Amygdala (tissue), 56 donors: ENCODE results near the gene NCAPH2.

Source experiments
- DNase-seq, 56 donors: peaks; one replicate each; lab custom pipeline; 2025; lab: John Stamatoyannopoulos, UW

Gene NCAPH2

DNA sequence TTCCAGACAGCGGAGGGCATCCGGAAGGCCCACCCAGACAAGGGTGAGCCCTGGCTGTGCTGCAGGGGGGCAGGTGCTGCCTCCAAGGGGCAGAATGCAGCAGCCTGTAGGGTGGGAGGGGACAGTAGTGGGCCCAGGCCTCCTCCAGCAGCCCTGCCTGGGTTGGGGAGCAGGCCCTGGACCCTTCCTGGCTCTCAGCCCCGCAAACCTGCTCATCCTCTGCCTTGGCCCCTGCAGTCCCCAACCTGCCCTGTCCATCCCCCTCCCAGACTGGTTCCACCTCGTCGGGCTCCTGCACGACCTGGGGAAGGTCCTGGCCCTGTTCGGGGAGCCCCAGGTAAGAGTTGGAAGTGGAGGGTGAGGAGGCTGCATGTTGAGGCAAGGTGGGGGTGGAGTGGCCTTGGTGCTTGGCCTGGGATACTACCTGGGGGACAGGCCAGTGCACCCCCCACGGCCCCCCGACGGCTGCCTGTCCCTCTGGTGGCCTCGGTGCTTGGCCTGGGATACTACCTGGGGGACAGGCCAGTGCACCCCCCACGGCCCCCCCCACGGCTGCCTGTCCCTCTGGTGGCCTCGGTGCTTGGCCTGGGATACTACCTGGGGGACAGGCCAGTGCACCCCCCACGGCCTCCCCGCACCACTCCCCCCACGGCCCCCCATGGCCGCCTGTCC is 19.9 kb upstream of the NCAPH2 start:
- no peak for DNase-seq

GRCh38 chr22:50488886-50489285 is 19.1 kb upstream of the NCAPH2 start:
- DNase-seq: no peak

GRCh38 chr22:50489363-50490243 is 18.4 kb upstream of the NCAPH2 start:
- DNase-seq: no peak

DNA sequence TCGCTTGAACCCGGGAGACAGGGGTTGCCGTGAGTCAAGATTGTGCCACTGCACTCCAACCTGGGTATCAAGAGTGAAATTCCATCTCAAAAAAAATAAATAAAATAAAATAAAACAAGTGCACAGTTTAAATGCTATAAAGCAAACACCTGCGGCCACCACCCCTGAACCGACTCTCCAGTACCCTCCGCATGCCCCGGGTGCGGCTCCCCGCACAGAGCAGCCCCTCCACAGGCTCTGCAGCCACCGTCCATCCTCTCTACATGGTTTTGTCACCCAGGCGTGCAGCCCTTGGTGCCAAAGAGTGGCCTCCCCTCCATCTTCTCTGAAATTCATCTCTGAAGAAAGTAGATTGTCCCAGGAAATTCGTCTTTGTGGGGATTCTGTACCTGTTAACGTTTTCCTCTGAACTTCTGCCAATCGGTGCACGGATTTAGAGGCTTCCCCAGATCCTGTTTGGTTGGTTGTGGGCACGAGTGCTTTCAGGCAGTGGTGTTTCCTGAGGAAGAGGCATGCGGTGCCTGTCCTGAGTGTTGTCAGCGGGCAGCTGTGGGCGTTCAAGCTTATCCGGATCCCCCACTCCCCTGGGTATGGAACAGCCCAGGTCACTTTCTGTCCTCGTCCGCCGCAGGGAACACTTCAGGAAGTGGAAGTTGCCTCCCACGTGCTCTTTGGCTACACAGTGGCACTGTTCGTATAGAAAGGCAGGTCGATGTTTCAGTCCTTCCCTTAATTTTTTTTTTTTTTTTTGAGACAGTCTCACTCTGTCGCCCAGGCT is 17.3 kb upstream of the NCAPH2 start:
- no peak for DNase-seq

- no peak for DNase-seq
Measured at GRCh38 chr22:50497093-50497492, 10.9 kb upstream of the NCAPH2 start.

GRCh38 chr22:50498322-50498890 is 9.6 kb upstream of the NCAPH2 start:
- peak in 33 of 56 donors; percentile 3 to 71 (median 30) for DNase-seq

DNA sequence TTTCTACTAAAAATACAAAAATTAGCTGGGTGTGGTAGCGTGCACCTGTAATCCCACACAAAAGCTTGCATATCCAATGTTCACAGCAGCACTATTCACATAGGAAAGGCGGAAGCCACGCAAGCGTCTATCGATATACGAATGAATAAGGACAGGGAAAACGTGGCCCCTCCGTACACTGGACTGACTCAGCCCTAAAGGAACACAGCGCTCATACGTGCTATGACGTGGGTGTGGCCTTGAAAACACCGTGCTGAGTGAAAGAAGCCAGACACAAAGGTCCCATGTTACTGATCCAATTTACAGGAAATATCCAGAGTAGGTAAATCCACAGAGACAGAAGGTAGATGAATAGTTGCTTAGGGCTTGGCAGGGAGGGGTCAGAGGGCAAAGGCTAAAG is 7.6 kb upstream of the NCAPH2 start:
- no peak for DNase-seq

GRCh38 chr22:50502096-50502495 is 5.9 kb upstream of the NCAPH2 start:
- no peak for DNase-seq

DNA sequence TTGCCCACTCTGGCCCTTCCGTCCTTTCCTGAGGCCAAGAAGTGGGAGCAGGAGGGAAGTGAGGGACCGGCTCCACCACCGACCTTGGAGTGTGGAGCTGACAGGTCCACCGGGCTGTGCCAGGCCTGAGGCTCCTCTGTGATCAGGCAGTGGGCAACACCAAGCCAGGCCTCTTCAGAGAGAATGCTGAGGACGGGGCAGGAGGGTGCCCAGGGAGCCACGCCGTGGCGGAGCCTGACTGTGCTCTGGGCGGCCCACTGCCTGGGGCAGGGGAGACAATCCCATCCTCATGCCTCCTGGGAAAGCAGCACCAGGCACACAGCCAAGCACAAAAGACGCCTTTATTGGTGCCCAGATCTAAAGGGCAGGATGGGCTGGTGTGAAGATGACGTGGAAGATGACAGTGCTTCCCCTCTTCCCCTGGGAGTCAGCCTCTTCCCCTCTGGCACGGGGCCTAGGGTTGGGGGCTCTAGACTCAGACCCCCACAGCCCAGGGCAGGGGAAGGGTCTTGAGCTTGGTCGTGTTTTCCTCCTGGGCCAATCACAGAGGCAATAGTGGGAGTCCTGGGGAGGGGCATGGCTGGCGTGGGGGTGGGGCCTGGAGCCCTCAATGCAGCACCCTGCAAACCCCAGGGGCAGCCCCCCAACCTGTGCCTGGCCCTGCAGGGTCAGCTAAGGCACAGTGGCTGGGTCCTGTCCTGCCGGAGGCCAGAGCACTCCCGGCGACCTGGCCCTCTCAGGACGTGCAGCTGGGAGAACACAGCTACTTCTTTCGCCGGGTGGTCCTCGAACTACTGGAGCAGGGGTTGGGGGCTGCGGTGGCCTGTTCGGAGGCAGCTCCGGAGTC is 5.2 kb upstream of the NCAPH2 start:
- no peak for DNase-seq

DNA sequence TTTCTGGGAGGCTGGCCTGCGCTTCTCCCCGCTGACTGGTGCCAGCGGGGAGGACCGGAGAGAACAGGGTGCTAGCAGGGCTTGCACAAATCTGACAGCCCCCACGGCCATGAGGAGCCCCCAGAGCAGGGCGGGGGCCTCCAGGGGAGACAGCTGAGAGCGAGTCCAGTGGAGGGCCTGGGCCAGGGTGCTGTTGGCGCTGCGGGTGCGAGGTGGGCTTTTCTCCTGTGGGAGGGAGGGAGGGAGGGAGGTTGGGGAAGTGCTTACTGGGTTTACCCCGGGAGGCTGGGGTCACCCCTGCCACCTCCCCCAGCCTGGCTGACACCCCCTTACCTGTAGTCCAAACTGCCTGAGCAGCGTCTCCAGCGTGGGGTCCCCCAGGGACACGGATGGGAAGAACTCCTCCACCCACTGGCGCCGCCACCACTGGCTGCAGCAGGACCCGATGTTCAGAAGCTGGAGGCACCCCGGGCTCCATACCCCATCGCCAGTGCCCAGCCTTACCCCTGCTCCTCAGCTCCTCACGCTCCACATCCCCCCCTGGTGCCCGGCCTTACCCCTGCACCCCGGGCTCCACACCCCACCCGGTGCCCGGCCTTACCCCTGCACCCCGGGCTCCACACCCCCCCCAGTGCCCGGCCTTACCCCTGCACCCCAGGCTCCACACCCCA is 4.4 kb upstream of the NCAPH2 start:
- no peak for DNase-seq

- DNase-seq: no peak
Measured at GRCh38 chr22:50504369-50505211, 3.4 kb upstream of the NCAPH2 start.

GRCh38 chr22:50505276-50505775 is 2.7 kb upstream of the NCAPH2 start:
- DNase-seq: no peak

GRCh38 chr22:50505776-50506610 is 2.0 kb upstream of the NCAPH2 start:
- no peak for DNase-seq

DNA sequence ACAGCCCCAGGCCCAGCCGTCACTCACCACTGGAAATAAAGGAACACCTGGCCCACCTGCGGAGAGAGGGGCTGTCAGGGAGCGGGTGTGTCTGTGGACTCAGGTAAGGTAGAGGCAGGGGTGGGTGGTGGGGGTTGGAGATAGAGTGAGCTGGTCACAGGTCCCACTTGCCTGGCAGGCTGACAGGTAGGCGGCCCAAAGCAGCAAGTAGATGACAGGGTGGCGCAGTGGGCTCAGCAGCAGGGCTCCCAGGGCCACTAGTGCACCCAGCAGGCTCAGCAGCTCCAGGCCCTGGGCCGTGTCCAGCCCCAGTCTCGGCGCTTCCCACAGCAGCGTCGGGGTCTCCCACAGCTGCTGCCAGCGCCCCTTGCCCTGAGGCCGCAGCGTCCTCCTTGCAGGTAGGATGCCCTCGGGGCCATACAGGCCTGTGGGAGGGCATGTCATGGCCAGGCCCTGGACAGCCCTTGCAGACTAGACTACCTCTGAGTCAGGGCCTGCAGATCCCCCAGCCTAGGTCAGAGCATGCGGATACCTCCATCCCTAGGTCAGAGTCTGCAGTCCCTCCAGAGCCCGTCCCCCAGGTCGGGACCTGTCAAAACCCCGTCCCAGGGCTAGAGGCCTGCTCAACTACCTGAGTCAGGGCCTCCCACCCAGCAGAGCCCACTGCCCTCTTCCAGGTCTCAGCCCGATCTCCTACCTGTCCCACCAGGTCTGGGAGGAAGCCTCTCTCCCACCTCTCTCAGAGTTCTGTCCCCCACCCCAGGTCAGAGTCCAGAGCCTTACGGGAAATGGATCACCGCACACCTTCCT is 1.2 kb upstream of the NCAPH2 start:
- DNase-seq: peak in 1 of 56 donors; percentile 41

DNA sequence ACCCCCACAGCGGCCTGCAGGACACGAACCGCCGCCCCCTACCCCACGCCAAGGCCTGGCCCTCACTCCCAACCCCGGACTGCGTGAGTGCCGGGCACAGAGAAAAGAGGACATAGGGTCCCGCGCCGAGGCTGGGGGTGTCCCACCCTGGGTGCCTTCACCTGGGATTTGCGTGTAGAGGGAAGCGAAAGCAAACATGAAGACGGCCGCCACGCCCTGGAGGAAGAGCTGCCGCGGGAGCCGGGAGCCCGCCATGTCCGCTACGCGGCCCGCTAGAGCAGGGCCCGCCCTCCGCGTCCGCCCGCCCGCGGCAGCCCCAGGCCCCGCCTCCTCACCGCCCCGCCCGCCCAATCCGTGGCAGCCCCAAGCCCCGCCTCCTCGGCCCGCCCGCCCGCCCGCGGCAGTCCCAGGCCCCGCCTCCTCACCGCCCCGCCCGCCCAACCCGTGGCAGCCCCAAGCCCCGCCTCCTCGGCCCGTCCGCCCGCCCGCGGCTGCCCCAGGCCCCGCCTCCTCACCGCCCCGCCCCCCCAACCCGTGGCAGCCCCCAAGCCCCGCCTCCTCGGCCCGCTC is 518 bp upstream of the NCAPH2 start, which contains the start of gene LMF2:
LMF2 (minus strand) TSS at position 282 of the 570 bp plus-strand sequence; CDS start at position 255, 27 bp downstream.
- peak in 30 of 56 donors; percentile 87 to 100 (median 99) for DNase-seq

DNA sequence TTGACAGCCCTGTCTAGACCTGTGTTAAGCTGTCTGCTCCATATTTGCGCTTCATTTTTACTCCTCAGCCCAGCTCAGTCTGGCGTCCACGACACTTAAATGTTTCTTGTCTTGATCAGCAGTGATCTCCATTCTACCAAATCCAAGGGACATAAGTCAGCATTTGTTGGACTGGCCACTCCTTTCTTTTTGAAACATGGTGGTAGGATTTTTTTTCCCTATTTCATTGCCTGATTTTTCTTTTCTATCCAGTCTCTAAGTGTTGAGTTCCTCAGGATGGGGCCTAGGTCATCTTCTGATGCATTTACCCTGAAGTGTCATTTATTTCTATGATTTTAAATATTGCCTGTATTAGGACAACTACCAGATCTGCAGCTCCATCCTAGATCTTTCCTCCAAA is 873 bp downstream of the NCAPH2 start:
- no peak for DNase-seq
